ENCODE measurements around the gene ANKRD12.

Gene ANKRD12

GRCh38 chr18:9126337-9126736, 10.2 kb upstream of the ANKRD12 start:
- Histone ChIP-seq H2AFZ (ENCODE audit: low read length) (no peak overlapping the region), H3K4me1 (ENCODE audit: insufficient read depth, low read length, severe bottlenecking) (no peaks in the 10 kb centered on the region), H3K27ac (ENCODE audit: low read depth, low read length, poor library complexity, severe bottlenecking) (no peak overlapping the region), H4K20me1 (ENCODE audit: insufficient read depth, low read length) (no peaks in the 10 kb centered on the region), H3K9me3 (ENCODE audit: low read length) (no peaks in the 10 kb centered on the region), H3K79me2 (ENCODE audit: insufficient read depth, low read length) (no peaks in the 10 kb centered on the region; the same call in 1 of the 2 replicates), H3K4me2 (ENCODE audit: low read length) (no peak overlapping the region), H3K4me3 (ENCODE audit: low read depth, low read length, poor library complexity, severe bottlenecking) (no peak overlapping the region), H3F3A (ENCODE audit: insufficient read depth, low read length) (peaks cover 8% of the 10 kb centered on the region; the same call in 1 of the 2 replicates), H3K36me3 (ENCODE audit: insufficient read depth, low read length) (peaks cover 94% of the 10 kb centered on the region), H3K27me3 (ENCODE audit: insufficient read depth, low read length) (no peaks in the 10 kb centered on the region), H3K9ac (ENCODE audit: low read length) (no peak overlapping the region), H3K9me2 (ENCODE audit: low read depth, low read length) (no peaks in the 10 kb centered on the region)
- TF ChIP-seq, protein P1, sequence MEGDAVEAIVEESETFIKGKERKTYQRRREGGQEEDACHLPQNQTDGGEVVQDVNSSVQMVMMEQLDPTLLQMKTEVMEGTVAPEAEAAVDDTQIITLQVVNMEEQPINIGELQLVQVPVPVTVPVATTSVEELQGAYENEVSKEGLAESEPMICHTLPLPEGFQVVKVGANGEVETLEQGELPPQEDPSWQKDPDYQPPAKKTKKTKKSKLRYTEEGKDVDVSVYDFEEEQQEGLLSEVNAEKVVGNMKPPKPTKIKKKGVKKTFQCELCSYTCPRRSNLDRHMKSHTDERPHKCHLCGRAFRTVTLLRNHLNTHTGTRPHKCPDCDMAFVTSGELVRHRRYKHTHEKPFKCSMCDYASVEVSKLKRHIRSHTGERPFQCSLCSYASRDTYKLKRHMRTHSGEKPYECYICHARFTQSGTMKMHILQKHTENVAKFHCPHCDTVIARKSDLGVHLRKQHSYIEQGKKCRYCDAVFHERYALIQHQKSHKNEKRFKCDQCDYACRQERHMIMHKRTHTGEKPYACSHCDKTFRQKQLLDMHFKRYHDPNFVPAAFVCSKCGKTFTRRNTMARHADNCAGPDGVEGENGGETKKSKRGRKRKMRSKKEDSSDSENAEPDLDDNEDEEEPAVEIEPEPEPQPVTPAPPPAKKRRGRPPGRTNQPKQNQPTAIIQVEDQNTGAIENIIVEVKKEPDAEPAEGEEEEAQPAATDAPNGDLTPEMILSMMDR (IDR thresholded peaks at IDR 0.05; ENCODE audit: low read length) = no peak

GRCh38 chr18:9130195-9130594, 6.4 kb upstream of the ANKRD12 start:
- Histone ChIP-seq H2AFZ (ENCODE audit: low read length) (no peak overlapping the region), H3K9me2 (ENCODE audit: low read depth, low read length) (no peaks in the 10 kb centered on the region), H3K4me2 (ENCODE audit: low read length) (no peak overlapping the region), H3K9ac (ENCODE audit: low read length) (no peak overlapping the region), H3K36me3 (ENCODE audit: insufficient read depth, low read length) (peaks cover 92% of the 10 kb centered on the region), H3K27ac (ENCODE audit: low read depth, low read length, poor library complexity, severe bottlenecking) (no peak overlapping the region), H3K4me1 (ENCODE audit: insufficient read depth, low read length, severe bottlenecking) (peaks cover 23% of the 10 kb centered on the region), H3K79me2 (ENCODE audit: insufficient read depth, low read length) (no peaks in the 10 kb centered on the region), H3K27me3 (ENCODE audit: insufficient read depth, low read length) (no peaks in the 10 kb centered on the region), H4K20me1 (ENCODE audit: insufficient read depth, low read length) (no peaks in the 10 kb centered on the region), H3K4me3 (ENCODE audit: low read depth, low read length, poor library complexity, severe bottlenecking) (no peak overlapping the region), H3K9me3 (ENCODE audit: low read length) (no peaks in the 10 kb centered on the region), H3F3A (ENCODE audit: insufficient read depth, low read length) (peaks cover 4% of the 10 kb centered on the region; the same call in 1 of the 2 replicates)
- TF ChIP-seq, protein P1 (IDR thresholded peaks at IDR 0.05; ENCODE audit: low read length) = no peak
- no peak for TF ChIP-seq EZH2 (IDR thresholded peaks at IDR 0.05; ENCODE audit: borderline replicate concordance, low read length)

GRCh38 chr18:9130806-9131205, 5.8 kb upstream of the ANKRD12 start:
- TF ChIP-seq, protein P1 (IDR thresholded peaks at IDR 0.05; ENCODE audit: low read length) = no peak
- no peak for TF ChIP-seq EZH2 (IDR thresholded peaks at IDR 0.05; ENCODE audit: borderline replicate concordance, low read length)
- H2AFZ ChIP-seq (ENCODE audit: low read length) = no peak overlapping the region
- H3K79me2 ChIP-seq (ENCODE audit: insufficient read depth, low read length) = no peaks in the 10 kb centered on the region
- no peaks in the 10 kb centered on the region for H3K9me2 ChIP-seq (ENCODE audit: low read depth, low read length)
- H4K20me1 ChIP-seq (ENCODE audit: insufficient read depth, low read length) = no peaks in the 10 kb centered on the region
- no peak overlapping the region for H3K27ac ChIP-seq (ENCODE audit: low read depth, low read length, poor library complexity, severe bottlenecking)
- H3K9me3 ChIP-seq (ENCODE audit: low read length) = no peaks in the 10 kb centered on the region
- no peak overlapping the region for H3K4me2 ChIP-seq (ENCODE audit: low read length)
- peaks cover 7% of the 10 kb centered on the region; the same call in 1 of the 2 replicates for H3F3A ChIP-seq (ENCODE audit: insufficient read depth, low read length)
- no peaks in the 10 kb centered on the region for H3K27me3 ChIP-seq (ENCODE audit: insufficient read depth, low read length)
- H3K9ac ChIP-seq (ENCODE audit: low read length) = no peak overlapping the region
- H3K36me3 ChIP-seq (ENCODE audit: insufficient read depth, low read length) = peaks cover 85% of the 10 kb centered on the region
- H3K4me1 ChIP-seq (ENCODE audit: insufficient read depth, low read length, severe bottlenecking) = peaks cover 29% of the 10 kb centered on the region
- no peak overlapping the region for H3K4me3 ChIP-seq (ENCODE audit: low read depth, low read length, poor library complexity, severe bottlenecking)

All from OCI-LY1 (cell line).